Measurements from ENCODE around the gene ARVCF. TPM values are rescaled to one million over a fixed set of nuclear protein-coding genes. Genes with fewer than 3 reads are reported as not detected.

Gene ARVCF
- total and polyA plus RNA-seq, 9 of the 15 experiments (the other 6 are each of a cell fraction or from before 2014, with no cell fraction given), result 0.03 to 97.4 (median 15.6) TPM

GRCh38 chr22:20036535-20037392, 20.1 kb upstream of the ARVCF start:
- no peak overlapping the region for H3K4me2 ChIP-seq (ENCODE audit: insufficient read depth, low read length)
- intact Hi-C loops (cut with micrococcal nuclease), result no loop called here
- ATAC-seq (no peak), FAIRE-seq (no peak), DNase-seq (ENCODE audit: extremely low read depth in 1 of 4, low spot score in 3 of 4) (no peak)
- peak overlapping the region in 1 of 2 experiments; percentile 66; a peak in 2 of 4 replicates for H3K9ac ChIP-seq (ENCODE audit: insufficient read depth in 1 of 2, low read depth in 2 of 2, low read length in 2 of 2)
- ChIA-PET CTCF (ENCODE audit: low intra/inter-chr PET ratio) (no interaction called here), POLR2A (interaction anchor here (0.6 to 3.5 kb wide), 11 partner anchors 11 to 1001 kb away, joined by 3 to 30 read pairs (median 5); partner anchors contain the start of gene TRMT2A)
- no peak overlapping the region for H2AFZ ChIP-seq (ENCODE audit: low read depth, low read length)
- H4K20me1 ChIP-seq (replicated peaks; ENCODE audit: control insufficient read depth, insufficient read depth, low read length), result peaks cover 58% of the 10 kb centered on the region
- H3K9me3 ChIP-seq (replicated peaks; ENCODE audit: control insufficient read depth, insufficient read depth, low read depth, low read length), result no peaks in the 10 kb centered on the region
- in situ Hi-C loops (cut with MboI), result no loop called here
- peaks cover 16% of the 10 kb centered on the region for H3K9me1 ChIP-seq (ENCODE audit: control insufficient read depth, insufficient read depth, low read length)
- H3K79me2 ChIP-seq (ENCODE audit: control insufficient read depth, insufficient read depth, low read length), result peaks cover 41% of the 10 kb centered on the region
- WGBS (ENCODE audit: insufficient coverage, low coverage, missing lambda C conversion rate), result 93% methylated on average over 25 of the region's 25 CpGs
- no peak overlapping the region for H3K4me3 ChIP-seq
- H3K27ac ChIP-seq (ENCODE audit: extremely low read depth, low read depth, low read length), result no peak overlapping the region
- peaks cover 11 to 57% of the 10 kb centered on the region in 2 experiments; a peak in 4 of 5 replicates for H3K4me1 ChIP-seq (replicated peaks in 1 of 2; ENCODE audit: control insufficient read depth in 2 of 2, insufficient read depth in 2 of 2, low read length in 2 of 2)
- BruUV-seq (replicated peaks), result no TSS peak
- H3K27me3 ChIP-seq (ENCODE audit: control insufficient read depth in 2 of 2, insufficient read depth in 2 of 2, low read length in 2 of 2), result no peaks in the 10 kb centered on the region
- H3K36me3 ChIP-seq (ENCODE audit: control insufficient read depth, insufficient read depth, low read length), result peaks cover 78% of the 10 kb centered on the region; the same call in 2 of the 3 replicates
- TF ChIP-seq YY1 (IDR thresholded peaks at IDR 0.05; ENCODE audit: borderline replicate concordance in 1 of 3, control insufficient read depth in 1 of 3, extremely low read depth in 1 of 3, insufficient read depth in 3 of 3, insufficient read length in 1 of 3, insufficient replicate concordance in 2 of 3, low read depth in 1 of 3, low read length in 2 of 3) (peak in 1 of 3 experiments; percentile 30), TCF7L2 (IDR thresholded peaks at IDR 0.05; ENCODE audit: low read depth, low read length) (no peak), DLX4 (CRISPR knock-in tag; IDR thresholded peaks at IDR 0.05) (no peak), HMGXB4 (CRISPR knock-in tag; IDR thresholded peaks at IDR 0.05) (0 out of 2 replicates have a peak, but pooled peaks have one; percentile 9), TFE3 (CRISPR knock-in tag; IDR thresholded peaks at IDR 0.05) (no peak), MYNN (IDR thresholded peaks at IDR 0.05) (no peak), MYNN (CRISPR knock-in tag; IDR thresholded peaks at IDR 0.05) (peak; percentile 52; the same call in 1 of the 2 replicates), ZNF655 (CRISPR knock-in tag; IDR thresholded peaks at IDR 0.05) (no peak), ZNF766 (CRISPR knock-in tag; conservative IDR thresholded peaks at IDR 0.05) (no peak), THAP12 (CRISPR knock-in tag; IDR thresholded peaks at IDR 0.05) (peak; percentile 37; the same call in 1 of the 2 replicates)

Data from K562 (cell line).